HG02943 (cell line): Measurements from ENCODE around the gene DACH2.

Source experiments
- ATAC-seq: cut with Tn5 transposase; IDR thresholded peaks from one replicate; pipeline ENCODE4 v1.9.1; 2021; ENCODE audit warnings: mild to moderate bottlenecking, low read depth, moderate library complexity; ENCODE audit not compliant: unreplicated experiment

Gene DACH2

GRCh38 chrX:86263526-86263925 is 115.3 kb downstream of the DACH2 start:
- ATAC-seq = no peak

DNA sequence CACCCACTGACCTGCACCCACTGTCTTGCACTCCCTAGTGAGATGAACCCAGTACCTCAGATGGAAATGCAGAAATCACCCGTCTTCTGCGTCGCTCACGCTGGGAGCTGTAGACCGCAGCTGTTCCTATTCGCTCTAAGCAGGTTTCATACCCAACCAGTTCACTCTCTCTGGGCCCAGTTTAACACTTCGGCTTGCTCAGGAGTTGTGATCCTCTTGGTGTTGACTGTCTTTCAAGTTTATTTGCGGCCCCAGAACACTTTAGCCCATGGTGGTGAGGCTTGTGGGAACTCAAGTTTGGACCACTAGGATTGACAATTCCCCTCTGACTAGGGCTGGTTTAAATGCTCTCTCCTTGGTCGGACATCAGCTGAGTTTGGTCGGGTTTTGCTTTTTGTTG is 147.0 kb downstream of the DACH2 start:
- no peak for ATAC-seq

DNA sequence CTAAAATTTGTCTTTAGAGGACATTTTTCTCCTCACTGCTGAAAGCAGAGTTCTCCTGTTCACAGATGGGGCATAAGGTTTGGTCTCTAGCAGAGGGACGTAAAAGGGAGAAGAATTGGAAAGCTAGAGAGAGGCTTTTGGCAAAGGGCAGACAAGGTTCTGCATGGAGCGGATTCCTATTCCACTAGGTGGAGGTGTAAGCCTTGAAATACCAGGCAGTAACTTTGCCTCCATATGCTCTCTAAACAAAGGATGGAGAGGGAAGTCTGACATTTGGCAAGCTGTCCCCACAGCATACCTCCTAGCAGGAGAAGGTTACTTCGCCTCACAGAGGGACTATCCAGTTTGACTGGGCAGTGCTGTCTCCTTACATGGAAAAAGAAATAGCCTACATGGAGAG is 174.7 kb downstream of the DACH2 start:
- ATAC-seq = no peak

DNA sequence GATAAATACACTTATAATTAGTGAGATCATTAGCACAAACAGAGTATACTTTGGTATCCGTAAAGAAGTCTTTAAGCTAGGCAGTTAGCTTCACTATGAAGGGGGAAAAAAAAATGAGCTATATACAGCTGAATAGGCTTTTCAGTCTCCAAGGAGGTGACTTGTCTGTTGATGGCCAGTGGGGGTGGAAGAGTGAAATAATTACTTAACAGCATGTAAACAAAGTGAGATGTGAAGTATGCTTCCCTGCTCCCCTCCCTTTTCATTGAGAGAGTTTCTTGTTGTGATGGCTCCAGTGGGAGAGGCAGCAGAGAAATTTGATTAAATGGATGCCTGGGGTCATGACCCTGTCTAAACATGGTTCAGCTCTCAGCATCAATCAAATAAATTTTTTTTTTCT is 180.9 kb downstream of the DACH2 start:
- no peak for ATAC-seq

DNA sequence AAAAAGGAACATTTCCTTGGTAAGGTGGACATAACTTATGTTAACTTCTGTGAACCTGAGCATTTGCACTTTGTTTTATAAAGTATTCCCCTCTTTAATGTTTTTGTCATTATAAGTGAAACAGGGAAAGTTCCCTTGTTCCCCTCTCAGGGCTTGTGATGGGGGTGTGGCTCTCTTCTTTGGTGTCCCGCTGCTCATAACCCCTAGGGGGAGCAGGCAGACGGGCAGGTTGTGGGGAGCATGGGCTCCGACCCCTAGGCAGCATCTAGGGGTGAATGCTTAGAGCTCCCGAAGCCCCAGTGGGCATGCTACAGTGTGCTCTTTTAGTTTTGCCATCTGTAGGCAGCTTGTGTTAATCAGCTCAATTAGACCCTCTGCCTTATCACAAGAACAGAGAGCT is 200.4 kb downstream of the DACH2 start:
- ATAC-seq = no peak

DNA sequence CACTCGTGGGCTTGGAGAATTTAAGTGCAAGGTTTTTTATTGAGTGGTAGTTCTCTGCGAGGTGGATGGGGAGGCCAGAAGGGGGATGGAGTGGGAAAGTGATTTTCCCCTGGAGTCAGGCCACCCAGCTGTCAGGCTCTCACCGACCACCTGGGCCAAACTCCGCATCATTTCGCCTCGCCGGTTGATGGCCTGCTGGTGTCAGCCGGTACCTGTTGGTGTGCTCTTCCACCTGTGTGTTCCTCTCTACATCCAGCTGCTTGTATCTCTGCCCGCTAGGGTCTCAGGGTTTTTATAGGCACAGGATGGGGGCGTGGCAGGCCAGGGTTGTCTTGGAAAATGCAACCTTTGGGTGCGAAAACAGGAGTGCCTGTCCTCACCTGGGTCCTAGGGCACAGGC is 200.9 kb downstream of the DACH2 start:
- ATAC-seq = no peak

- ATAC-seq = no peak
Observed at GRCh38 chrX:86369847-86370630, 221.8 kb downstream of the DACH2 start.

DNA sequence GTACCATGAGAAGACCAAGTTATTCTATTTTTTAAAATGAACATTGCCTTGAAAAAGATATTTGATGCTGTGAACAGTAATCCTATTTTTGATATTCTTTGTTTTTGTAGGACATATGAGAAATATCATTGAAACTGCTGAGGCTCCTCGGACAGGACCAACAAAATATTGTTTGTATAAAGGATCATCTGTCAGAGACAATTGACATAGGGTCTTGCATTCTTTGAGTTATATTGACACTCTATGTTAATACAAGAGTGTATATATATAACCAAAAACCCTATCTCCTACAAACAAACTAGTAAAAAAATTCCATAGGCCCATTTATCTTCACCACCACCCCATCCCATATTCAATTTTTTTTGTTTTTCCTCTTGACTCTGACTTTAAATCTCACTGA is 222.7 kb downstream of the DACH2 start:
- ATAC-seq = no peak

- no peak for ATAC-seq
Observed at GRCh38 chrX:86379209-86379608, 231.0 kb downstream of the DACH2 start.

GRCh38 chrX:86383681-86384540 is 235.7 kb downstream of the DACH2 start:
- ATAC-seq = no peak

DNA sequence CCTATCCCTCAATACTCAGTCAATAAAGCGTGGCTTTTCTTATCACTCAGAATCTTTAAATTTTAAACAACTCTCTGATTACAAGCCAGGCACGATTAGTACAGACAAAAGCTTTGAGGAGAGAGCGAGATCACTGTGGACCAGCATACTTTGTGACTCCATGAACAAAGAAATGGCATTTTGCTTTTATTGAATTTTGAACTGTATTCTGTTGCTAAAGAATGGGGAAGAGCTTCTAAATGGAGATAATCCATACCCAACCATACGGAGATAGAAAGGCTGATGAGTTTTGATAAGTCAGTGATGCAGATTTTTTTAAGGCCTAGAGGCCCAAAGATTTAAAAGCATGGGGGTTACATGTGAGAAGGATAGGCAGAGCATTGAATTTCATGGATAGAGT is 259.1 kb downstream of the DACH2 start:
- no peak for ATAC-seq

DNA sequence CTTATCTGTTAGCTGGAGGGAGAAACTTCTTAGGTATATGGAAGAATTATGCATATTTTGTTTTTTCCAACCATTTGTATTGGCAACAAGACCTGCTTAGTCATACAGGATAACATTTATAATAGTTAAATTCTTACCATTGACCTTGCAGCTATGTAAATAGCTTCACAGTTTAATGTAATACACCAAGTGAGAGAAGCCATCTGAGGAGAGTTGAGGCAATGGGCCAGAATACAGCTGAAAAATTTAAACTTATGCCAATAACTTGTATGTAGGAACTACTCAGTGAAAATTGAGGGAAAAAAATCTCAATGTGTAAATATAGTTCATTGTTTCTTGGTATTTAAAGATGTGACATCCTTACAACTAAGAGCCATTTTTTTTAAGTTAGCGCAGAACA is 273.5 kb downstream of the DACH2 start:
- no peak for ATAC-seq

DNA sequence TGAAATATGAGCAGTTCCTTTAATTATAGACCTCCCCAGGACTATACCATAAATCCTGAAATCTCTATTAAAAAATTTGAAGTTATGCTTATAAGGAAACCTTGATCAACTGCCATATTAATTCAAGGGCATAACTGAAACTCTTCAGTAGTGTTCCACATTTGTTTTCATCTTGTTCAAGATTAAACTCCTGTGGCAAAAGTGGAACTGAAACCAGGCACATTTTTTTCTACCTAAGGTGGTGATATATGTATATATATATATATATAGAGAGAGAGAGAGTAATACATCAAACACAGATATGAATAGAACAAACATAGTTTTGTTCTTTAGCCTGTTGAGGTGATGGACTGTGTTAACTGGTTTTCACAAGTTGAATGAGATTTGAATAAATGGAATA is 287.9 kb downstream of the DACH2 start:
- ATAC-seq = no peak

DNA sequence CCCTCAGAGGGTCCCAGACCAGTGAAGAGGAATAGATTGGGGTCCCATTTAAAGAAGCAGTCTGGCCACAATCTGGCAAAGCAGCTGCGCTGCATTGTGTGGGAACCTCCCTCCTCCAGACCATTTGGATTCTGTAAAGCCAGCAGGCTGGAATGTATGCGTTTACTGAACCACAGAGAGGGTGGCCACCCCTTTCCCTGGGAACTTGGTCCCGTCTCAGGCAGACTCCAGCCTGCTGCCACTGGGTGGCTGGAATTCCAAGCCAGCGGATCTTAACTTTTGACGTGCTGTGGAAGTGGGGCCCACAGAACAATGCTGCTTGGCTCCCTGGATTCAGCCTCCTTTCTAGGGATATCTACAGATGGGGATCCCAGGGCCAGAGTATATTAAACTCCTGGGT is 307.2 kb downstream of the DACH2 start:
- no peak for ATAC-seq

DNA sequence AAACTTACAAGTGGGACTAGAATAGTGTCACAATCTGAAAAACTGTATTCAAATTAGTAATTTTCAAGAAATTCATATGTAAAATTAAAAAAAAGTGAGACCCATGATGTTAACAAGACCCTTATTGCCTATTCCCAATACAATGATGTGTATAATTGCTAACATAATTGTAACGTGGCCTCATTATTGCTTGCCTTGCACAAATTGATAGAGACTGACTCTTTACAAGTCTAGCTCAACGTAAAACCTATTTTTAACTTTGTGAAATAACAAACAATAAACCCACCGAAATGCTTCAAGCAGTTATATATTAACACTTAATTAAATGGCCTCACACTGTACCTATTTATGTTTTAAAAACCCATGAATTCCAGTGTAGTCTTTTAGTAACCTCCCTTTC is 312.5 kb downstream of the DACH2 start:
- no peak for ATAC-seq

- ATAC-seq = no peak
Observed at GRCh38 chrX:86504297-86504696, 356.0 kb downstream of the DACH2 start.

GRCh38 chrX:86507331-86507730 is 359.1 kb downstream of the DACH2 start:
- ATAC-seq = no peak

GRCh38 chrX:86579777-86580176 is 431.5 kb downstream of the DACH2 start:
- ATAC-seq = no peak

GRCh38 chrX:86604607-86605006 is 456.4 kb downstream of the DACH2 start:
- no peak for ATAC-seq

- ATAC-seq = no peak
Observed at GRCh38 chrX:86696951-86697350, 548.7 kb downstream of the DACH2 start.

DNA sequence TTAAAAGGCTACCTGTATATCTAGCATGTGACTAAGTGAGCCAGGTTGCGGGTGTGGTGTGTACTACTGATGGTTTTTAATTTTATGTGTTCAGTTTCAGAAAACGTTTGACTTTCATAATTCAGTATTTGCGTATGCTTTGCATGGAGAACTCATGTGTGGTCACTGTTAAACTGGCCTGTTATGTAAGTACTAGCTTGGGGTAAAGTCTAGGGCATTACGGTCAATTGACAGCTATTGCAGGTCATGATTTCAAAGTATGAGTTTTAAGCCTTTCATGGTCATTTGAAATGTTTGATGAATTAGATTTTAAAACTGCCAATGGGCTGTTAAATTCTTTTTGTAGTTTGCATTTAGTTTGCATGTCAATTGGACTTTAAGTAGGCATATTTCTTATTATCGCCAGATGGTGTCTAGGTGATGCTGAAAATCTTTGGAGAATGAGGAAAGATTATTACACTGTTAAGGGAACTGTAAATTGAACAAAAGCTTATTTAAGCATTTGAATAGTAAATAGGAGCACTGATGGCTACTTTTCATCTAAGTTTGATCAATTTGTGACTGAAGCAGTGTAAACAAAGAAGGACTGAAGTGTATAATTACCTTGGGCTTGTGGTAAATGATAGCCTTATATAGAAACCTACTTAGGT is 563.4 kb downstream of the DACH2 start:
- ATAC-seq = no peak
